GM21737 (cell line): ENCODE data around the gene SMAD5.
A peak's percentile ranks its signal among the peaks of the same experiment; 100 is the strongest.

ENCODE experiments used
- ATAC-seq: cut with Tn5 transposase; IDR thresholded peaks from one replicate; pipeline ENCODE4 v1.9.1; 2021; ENCODE audit warnings: mild to moderate bottlenecking, moderate library complexity; ENCODE audit not compliant: unreplicated experiment

SMAD5 gene

DNA sequence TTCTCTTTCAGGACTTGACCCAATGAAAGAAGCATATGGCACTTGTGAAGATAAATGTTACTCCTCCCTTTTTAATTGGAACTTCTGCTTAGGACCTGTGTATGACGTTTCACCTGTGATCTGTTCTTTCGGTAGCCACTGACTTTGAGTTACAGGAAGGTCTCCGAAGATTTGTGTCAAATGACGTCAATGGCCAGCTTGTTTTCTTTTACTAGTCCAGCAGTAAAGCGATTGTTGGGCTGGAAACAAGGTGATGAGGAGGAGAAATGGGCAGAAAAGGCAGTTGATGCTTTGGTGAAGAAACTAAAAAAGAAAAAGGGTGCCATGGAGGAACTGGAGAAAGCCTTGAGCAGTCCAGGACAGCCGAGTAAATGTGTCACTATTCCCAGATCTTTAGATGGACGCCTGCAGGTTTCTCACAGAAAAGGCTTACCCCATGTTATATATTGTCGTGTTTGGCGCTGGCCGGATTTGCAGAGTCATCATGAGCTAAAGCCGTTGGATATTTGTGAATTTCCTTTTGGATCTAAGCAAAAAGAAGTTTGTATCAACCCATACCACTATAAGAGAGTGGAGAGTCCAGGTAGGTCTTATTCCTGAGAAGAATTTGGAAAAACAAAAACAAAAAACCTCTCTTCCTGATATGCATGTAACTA lies 21.1 kb downstream of the SMAD5 start:
- ATAC-seq = no peak

DNA sequence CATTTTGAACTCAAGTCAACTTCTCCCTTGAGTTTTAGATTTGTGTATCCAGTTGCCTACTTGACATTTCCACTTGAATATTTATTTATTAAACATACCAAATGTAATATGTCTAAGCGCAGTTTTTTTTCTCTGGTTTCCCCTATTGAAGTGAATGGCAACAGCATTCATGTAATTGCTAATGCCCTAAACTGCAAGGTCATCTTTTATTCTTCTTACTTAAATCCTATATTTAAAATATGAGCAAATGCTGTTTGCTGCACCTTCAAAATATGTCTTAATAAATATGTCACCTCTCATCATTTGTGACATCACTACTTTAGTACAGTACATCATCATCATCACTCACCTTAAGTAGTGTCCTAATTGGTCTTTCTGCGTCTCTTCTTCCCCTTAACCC lies 22.4 kb downstream of the SMAD5 start:
- no peak for ATAC-seq

DNA sequence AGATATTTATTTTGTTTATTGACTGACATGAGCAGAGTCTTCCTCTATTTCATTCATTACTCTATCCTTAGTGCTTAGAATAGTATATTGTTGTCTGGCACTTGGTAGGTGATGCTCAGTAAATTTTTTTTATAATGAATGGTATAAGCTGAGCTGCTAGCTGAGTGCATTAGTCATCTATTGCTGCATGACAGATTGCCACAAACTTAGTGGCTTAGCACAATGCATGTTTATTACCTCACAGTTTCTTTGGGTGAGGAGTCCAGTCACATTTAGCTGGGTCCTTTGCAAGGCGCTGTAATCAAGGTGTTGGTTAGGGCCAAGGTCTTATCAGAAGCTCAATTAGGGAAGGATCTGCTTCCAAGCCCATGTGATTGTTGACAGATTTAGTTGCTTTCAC lies 23.1 kb downstream of the SMAD5 start:
- ATAC-seq = no peak

DNA sequence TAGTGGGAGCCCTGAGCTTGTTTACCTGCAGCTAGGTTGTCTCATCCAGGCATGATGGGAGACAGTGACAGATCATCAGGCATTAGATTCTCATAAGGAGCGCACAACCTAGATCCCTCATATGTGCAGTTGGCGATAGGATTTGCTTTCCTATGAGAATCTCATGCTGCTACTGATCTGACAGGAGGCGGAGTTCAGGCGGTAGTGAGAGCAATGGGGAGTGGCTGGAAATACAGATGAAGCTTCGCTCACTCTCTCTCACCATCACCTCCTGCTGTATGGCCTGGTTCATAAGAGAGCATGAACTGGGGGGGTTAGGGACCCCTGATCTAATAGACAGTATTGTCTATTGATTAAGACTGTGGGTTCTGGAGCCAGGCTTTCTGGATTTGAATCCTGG lies 24.9 kb downstream of the SMAD5 start:
- ATAC-seq = no peak

DNA sequence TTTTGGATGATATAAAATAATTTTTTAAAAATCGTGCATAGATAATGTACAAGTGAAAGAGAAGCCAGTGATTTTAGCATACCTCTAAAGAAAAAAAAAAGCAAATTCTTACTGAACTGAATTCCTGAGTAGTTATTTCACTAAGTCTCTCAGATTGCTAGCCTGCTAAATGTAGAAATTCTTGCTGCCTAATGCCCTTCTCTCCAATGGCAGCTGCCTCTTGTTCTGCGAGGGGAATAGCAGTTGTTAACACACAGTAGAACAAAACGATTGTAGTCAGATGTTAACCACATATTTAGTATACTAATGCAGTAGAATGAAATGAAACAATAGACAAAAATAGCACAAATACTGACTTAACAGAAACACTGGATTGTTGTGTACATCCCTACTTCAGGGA lies 26.8 kb downstream of the SMAD5 start:
- no peak for ATAC-seq

DNA sequence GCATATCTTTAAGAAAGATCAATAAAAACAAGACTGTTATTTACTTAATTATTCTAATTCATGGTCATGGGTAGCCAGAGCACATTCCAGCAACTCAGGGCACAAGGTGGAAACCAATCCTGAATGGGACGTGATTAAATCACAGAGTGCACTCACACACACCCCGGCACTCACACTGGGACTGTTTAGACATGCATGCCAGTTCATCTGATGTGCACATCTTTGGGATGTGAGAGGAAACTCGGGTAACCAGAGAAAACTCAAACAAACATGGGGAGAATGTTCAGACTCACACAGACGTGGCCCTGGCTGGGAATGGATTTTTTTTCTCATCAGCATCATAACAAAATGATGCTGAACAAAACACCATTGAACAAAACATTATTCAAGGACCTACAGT lies 29.4 kb downstream of the SMAD5 start:
- no peak for ATAC-seq

DNA sequence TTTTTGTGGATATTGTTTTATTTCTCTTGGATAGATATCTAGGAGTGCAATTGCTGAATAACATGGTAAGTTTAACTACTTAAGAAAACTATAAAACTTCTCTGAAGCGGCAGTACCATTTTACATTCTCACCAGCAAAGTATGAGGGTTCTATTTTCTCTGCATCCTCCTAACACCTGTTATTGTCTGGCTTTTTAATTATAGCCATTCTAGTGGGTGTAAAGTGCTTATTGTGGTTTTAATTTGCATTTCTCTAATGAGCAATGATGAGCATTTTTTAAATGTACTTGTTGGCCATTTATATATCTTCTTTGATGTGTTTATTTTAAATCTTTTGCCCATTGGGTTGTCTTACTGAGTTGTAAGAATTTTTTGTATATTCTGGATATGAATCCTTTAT lies 31.6 kb downstream of the SMAD5 start:
- no peak for ATAC-seq

DNA sequence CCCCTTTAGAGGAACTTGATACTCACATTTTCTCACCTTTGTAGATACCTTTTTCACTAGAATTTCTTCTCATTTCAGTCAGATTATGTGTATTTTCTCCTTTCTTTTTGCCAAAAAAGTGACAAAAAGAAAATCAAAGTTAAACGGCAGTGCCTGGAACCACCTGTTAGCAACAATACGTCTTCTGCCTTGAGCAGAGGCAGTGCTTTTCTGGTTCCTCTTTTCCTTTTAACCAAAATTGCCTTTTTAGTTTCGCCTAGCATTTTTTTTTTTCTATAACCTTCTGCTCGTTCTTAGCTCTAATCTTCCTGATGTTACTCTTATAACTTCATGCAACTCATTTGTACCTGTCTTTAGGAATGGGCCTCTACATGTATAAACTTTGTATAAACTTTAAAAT lies 34.3 kb downstream of the SMAD5 start:
- ATAC-seq = peak; percentile 61

DNA sequence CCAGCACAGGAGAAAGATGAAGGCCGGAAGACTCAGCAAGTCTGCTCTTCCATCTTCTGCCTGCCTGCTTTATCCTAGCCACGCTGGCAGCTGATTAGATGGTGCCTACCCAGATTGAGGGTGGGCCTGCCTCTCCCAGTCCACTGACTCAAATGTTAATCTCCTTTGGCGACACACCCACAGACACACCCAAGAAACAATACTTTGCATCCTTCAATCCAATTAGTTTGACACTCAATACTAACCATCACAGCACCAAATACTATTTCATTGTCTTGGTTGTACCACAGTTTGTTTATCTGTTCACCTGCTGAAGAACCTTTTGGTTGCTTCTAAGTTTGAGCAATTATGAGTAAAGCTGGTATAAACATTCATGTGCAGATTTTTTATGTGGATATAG lies 36.6 kb downstream of the SMAD5 start:
- no peak for ATAC-seq

DNA sequence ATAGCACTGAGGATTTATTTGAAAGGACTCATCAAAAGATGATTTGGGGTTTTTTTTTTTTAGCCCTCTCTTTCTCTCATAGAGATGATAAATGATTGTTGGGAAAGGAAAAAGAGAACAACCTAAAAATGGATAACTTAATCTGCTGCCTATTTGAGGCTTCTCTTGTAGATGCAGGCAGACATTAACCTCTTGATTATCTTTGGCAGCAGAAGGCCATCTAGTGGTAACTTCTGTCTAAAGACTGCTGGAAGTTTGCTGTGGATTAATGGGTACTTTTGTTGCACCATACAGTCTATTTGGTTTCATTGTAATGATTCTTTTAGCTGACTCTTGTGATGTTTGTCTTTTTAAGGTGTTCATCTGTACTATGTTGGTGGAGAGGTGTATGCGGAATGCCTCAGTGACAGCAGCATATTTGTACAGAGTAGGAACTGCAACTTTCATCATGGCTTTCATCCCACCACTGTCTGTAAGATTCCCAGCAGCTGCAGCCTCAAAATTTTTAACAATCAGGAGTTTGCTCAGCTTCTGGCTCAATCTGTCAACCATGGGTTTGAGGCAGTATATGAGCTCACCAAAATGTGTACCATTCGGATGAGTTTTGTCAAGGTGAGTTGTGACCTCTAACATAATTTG lies 41.5 kb downstream of the SMAD5 start:
- no peak for ATAC-seq

DNA sequence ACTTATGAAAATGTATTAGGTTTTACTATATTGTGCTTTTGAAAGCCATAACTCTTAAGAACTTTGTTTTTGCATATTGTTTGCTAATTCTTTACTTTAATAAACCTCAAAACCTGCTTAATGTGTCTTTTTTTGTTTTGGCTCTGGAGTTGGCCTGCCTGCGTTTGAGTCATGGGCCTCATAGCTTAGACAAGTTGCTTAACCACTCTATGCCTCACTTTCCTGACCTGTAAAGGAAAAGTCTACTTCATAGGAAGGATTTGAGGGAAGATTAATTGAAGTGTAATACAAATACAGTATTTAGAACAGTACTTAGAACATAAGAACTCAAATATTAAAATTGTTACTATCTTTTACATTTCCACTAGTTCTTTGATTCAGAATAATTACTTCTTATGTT lies 50.0 kb downstream of the SMAD5 start:
- ATAC-seq = no peak

DNA sequence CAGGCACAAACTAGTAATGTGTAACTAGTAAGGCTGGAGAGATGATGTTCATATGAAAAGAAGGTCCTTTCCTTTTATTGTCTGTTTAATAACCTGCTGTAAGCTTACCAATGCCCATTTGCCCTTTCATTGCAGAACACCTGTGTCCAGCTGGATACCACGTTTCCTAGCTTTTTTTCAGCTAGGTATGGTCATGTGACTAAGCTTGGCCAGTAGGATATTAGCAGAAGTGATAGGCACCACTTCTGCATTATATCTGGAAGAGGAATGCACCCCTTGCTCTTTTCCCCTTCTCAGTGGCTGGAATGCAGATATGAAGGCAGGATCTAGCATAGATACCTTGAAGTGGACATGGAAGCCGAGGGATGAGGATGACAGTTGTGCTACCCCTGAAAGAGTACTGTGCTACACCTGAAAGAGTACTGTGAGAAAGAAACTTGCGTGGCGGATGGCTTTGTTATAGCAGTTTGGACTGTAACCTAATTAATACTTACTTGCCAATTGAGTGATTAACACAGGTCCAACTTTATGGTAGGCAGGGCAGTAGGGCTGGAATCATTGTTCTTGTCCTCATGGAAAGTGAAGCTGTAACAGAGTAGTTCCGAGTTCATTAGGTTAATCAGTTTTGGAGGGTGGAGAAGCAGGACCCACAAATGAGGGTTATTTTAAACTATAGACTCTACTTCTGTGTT lies 53.5 kb downstream of the SMAD5 start:
- no peak for ATAC-seq

DNA sequence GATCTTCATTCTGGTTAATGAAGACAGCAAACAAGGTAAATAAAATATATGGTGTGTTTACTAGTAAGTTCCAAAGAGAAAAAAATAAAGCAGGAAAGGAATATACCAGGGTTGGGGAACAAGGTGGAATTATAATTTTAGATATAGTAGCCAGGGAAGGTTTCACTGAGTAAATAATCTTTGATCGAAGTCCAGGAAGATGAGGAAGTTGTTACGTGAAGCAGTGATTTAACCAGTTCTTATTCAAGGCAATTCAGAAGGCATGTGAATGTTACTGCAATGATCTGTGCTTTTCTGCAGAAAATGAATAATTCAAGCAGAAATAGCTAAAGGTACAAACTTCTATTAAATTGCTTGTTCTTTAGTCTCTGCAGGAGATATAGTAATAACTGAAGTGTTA lies 54.2 kb downstream of the SMAD5 start:
- no peak for ATAC-seq

DNA sequence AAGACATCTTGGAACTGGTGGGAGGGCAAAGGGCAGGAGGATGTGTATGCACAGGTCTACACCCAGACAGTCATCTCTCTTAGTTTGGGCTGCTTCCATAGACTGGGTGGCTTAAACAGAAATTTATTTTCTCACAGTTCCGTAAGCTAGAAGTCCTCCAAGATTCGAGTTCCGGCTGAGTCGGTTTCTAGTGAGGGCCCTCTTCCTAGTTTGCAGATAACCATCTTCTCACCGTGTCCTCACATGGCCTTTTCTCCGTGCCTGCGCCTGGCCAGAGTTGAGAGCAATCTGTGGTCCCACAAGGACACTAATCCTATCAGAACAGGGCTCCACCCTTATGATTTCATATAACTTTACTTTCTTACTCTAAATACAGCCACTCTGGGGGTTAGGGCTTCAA lies 56.2 kb downstream of the SMAD5 start:
- ATAC-seq = no peak

DNA sequence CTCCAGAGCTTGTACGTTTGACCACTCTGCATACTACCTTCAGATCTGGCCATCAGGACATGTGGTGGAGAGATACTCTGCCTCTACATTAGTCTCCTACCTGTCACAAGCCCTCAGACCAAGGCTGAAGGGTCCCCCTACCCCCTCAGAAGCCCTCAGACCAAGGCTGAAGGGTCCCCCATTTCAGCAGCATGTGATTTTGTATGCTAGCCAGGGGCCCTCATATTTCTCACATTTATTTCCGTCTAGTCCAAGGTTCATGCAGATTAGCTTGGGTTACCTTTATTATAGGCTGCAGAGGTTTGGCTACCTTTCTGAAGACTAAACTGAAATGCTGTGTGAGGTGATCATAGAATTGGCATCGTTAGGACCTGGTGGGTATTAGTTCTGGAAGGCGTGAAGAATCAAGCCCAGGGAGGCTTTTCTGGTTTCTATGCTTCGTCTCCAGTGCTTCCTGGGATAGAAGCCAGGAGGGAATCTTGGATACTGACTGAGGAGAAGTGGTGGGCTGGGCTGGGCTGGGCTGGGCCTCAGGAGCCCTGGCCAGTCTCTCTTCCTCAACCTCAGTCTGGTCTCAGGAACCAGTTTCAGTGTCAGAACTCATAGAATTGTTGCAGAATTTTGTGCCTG lies 57.6 kb downstream of the SMAD5 start:
- ATAC-seq = no peak

DNA sequence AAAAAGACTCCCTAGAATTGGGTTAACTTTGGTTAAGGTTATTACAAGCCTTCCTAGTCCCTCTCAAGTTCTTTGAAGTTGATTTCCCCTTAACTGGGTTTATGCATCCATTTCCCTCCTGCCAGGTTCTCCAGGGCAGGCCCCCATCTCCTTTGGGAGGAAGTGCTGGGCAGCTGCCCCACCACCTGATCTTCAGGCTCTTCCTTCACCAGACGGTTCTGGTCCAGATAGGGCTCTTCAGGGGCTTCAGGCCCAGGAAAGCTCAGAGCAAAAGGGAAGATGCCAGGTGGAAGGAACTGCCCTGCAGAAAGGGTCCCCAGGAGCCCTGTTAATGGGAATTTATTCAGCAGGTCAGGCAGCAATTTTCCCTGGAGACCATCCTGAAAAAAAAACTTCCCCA lies 58.3 kb downstream of the SMAD5 start:
- no peak for ATAC-seq

DNA sequence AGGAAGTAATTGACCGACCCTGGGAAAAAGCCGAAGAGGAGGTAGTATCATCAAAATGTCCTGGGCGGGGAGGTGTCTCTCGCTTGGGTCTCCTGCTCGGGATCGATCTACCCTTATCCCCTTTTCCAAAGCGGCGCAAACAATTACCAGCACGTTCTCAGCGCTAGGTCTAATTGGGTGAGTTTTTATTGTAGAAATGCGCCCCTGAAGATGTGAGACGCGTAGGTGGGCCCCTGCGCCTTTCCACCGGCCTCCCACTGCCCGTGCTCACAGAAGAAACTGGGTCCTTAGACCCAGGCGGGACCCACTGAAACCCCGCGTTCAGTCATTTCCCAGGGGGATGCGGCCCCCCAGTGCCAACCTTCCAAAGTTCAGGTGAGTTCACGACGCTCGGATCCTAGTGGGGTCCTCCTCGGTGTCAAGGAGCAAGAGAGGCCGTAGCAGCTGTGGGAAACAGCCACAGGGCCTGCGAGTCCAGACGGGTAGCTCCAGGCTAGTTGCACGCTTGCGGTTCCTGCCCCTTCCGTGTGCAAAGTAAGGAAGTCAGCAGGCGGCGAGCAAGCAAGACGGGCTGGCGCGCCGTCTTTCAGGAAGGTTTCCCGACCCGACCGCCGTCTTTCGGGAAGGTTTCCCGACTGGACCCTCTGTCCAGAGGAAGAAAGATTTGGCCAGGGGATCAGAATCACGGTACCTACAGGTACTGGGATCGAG lies 58.8 kb downstream of the SMAD5 start:
- ATAC-seq = no peak

DNA sequence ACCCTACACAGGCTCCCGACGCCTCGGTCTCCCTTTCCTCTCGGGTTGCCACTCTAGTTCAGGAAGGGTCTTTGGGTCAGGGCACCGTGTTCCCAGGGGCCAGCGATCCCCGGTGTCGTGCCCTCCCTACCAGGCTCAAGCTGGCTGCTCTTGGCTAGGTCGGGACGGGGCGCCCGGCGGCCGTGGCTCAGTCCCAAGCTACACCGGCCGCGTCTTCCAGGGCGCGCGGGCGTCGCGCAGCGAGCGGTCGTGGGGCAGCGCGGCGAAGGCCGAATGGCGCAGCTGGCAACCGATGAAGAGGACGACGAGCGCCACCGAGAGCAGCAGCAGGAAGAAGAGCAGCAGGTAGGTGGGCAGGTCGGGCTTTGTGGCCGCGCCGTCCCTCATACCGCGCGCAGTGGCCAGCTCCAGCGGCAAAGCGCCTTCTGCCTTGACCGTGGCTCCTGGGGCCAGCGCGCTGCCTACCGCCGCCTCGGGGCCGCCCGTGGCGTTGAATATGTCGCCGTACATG lies 59.4 kb downstream of the SMAD5 start:
- no peak for ATAC-seq

DNA sequence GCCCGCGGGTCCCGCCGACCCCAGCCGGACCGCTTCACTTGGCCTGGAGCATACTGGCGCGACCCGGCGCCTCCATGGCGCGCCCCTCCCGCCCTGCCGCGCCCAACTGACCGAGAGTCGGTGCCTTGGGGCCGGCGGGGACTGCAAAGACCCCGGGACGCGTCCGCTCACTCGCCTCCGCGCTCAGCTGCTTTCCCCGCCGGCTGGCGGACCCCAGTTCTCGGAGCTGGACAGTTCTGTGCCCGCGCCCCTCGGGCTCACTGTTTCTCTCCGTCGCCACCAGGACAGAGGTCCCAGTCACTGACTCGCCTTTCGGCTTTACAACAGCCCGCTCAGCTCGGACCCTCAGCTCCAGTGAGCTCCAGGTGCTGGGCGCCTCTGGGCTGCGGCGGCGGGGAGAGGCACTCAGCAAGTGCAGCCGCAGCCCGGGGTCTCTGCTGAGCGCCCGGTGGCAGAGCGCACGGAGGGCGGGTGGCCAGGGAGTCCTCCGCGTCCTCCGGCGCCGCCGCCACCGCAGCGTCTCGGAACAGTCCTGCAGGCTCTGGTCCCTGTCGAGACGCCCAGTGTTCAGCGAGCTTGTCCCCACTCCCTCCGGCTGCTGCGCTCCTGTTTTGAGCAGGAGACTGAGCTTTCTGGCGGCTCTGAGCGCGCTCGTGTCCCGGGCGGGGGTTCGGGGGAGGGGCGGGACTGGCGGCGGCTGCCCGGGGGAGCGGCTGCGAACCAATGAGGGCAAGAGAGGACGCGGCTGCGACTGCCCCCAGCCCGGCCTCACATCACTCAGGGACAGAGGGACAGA lies 60.1 kb downstream of the SMAD5 start, which contains the start of gene SMIM32:
SMIM32 (minus strand) TSS at position 637 of the 796 bp plus-strand sequence. CDS start 638 bp downstream, outside the sequence.
- no peak for ATAC-seq

DNA sequence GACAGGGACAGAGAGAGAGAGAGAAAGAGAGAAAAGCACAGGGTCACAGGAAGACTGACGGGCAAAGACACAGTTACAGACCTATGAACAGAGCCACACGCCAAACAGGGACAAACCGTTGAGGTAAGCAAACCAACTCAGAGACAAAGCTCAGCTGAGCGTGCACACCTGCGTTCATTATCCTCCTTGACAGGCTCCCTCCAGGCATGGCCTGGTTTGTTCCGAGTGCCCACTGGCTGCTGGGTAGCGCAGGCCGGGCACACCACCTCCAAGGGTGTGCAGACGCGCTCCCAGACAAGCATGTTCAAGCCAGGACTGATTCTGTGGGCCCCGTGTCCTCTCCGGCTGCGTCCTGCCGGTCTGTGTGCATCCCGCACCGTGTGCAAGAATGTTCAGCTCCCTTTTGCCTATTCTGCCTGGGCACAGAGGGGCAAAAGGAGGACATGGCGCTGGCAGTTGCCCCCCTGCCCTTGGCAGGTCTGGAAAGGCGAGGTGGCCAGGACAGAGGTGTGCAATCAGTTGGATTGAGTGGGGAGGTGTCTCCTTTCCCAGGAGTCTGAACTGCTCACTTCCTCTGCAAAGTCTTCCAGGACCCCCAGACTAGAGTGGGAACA lies 60.8 kb downstream of the SMAD5 start:
- ATAC-seq = no peak
